Memory B cell (primary cell): Measurements from ENCODE around the gene AMMECR1.

ENCODE experiments used
- ATAC-seq: fragments of 150-1000 bp; cut with Tn5 transposase; 2 replicates; pipeline ENCODE4 v1.10.0; 2021; ENCODE audit warnings: low read depth, mild to moderate bottlenecking, moderate library complexity
- DNase-seq, 2 donors: peaks; one replicate each; pipeline ENCODE4 v3.0.0; 2022; ENCODE audit warnings: low spot score in 2 of 2
- H3K27ac Mint-ChIP-seq: one replicate; pipeline ENCODE4 v1.8.0; 2022; ENCODE audit warnings: mild to moderate bottlenecking, moderate library complexity, mixed read lengths
- H3K27me3 Mint-ChIP-seq: one replicate; pipeline ENCODE4 v1.8.0; 2022; ENCODE audit warnings: mixed read lengths
- H3K36me3 Mint-ChIP-seq: one replicate; pipeline ENCODE4 v1.8.0; 2022; ENCODE audit warnings: mild to moderate bottlenecking, mixed read lengths
- H3K4me1 Mint-ChIP-seq: one replicate; pipeline ENCODE4 v1.8.0; 2022; ENCODE audit warnings: mixed read lengths
- H3K4me3 Mint-ChIP-seq: one replicate; pipeline ENCODE4 v1.8.0; 2022; ENCODE audit warnings: mild to moderate bottlenecking, moderate library complexity, mixed read lengths
- H3K9me3 Mint-ChIP-seq: one replicate; pipeline ENCODE4 v1.8.0; 2022; ENCODE audit warnings: mixed read lengths

The AMMECR1 gene

DNA sequence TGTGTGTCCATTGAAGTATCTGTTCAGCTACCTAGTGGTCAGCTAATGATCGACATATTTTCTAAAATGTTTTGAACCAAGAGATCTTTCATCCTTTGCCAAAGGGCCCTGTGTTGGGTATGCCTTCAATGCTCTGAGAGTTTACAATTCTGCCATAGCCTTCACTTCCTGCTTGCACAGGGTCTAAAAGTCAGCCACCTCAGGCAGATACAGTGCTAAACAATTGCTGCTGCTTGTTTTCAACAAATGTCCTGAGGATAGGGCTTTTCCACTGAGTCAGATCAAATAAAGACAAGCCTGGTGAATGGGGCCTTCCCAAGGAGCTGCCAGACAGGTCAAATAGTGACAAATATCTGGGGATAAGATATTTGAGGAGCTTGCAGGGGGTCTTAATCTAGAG, 16.7 kb downstream of the AMMECR1 start:
- H3K9me3 Mint-ChIP-seq: peaks cover 1% of the 10 kb centered on the region
- DNase-seq (no peak), ATAC-seq (no peak)
- H3K27me3 Mint-ChIP-seq: no peaks in the 10 kb centered on the region
- H3K36me3 Mint-ChIP-seq: no peaks in the 10 kb centered on the region
- H3K4me1 Mint-ChIP-seq: peaks cover 6% of the 10 kb centered on the region
- no peak overlapping the region for H3K4me3 Mint-ChIP-seq
- H3K27ac Mint-ChIP-seq: no peak overlapping the region

GRCh38 chrX:110294087-110294486, 23.8 kb downstream of the AMMECR1 start:
- H3K9me3 Mint-ChIP-seq: peaks cover 1% of the 10 kb centered on the region
- no peak overlapping the region for H3K4me3 Mint-ChIP-seq
- no peak overlapping the region for H3K27ac Mint-ChIP-seq
- peaks cover 4% of the 10 kb centered on the region for H3K4me1 Mint-ChIP-seq
- no peak for DNase-seq
- H3K27me3 Mint-ChIP-seq: no peaks in the 10 kb centered on the region
- ATAC-seq: no peak
- H3K36me3 Mint-ChIP-seq: peaks cover 6% of the 10 kb centered on the region

- H3K4me3 Mint-ChIP-seq: no peak overlapping the region
These were observed 24.2 kb downstream of the AMMECR1 start for GRCh38 chrX:110293658-110294057.

DNA sequence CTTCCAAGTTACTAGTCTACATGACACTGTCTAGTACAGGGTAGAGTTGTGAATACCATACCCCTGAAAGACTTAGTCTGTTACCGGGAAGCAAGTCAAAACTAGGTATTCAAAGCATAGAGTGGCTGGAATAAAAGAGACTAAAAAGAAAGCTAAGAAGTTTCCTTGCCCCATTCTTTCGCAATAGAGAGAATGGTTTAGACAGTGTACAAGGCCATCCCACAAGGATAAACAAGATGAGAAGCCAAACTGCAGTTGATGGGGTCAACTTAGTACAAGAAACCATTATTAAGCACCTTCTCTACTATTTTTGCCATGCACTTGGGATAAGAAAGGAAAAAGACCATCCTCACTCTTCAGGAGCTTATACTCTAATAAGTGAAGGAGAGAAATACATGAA, 30.3 kb downstream of the AMMECR1 start:
- Mint-ChIP-seq H3K4me3 (no peak overlapping the region), H3K9me3 (no peaks in the 10 kb centered on the region), H3K4me1 (peaks cover 19% of the 10 kb centered on the region), H3K27me3 (no peaks in the 10 kb centered on the region), H3K36me3 (peaks cover 11% of the 10 kb centered on the region), H3K27ac (peak overlapping the region; percentile 50)
- ATAC-seq (no peak), DNase-seq (no peak)

More at GRCh38 chrX:110293658-110294057, 24.2 kb downstream of the AMMECR1 start:
- peaks cover 1% of the 10 kb centered on the region for H3K9me3 Mint-ChIP-seq
- H3K27me3 Mint-ChIP-seq: no peaks in the 10 kb centered on the region
- DNase-seq (no peak), ATAC-seq (no peak)
- H3K36me3 Mint-ChIP-seq: peaks cover 6% of the 10 kb centered on the region
- H3K4me1 Mint-ChIP-seq: peaks cover 8% of the 10 kb centered on the region
- no peak overlapping the region for H3K27ac Mint-ChIP-seq

- Mint-ChIP-seq H3K9me3 (no peaks in the 10 kb centered on the region), H3K36me3 (peaks cover 10% of the 10 kb centered on the region), H3K4me3 (no peak overlapping the region), H3K4me1 (peaks cover 24% of the 10 kb centered on the region), H3K27ac (no peak overlapping the region), H3K27me3 (no peaks in the 10 kb centered on the region)
- no peak for ATAC-seq
- no peak for DNase-seq
These were observed 31.8 kb downstream of the AMMECR1 start for GRCh38 chrX:110286106-110286505.

DNA sequence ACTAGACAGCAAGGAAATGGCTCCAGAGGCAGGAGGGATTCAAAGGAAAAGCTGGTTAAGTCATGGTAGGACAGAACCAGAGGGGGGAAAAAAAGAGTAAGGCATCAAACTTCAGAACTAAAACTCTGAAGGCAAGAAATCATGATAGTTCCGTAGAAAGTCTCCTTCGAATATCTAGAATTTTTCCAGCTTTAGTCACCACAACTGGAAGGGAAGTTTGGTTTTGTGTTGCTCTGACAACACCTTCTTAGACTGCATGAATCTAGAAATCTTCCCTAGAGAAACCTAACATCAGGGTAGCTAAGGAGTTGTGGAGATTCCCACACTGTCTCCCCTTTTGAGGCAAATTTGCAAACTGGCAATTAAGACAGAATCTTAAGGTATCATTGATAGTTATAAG, 33.7 kb downstream of the AMMECR1 start:
- peaks cover 6% of the 10 kb centered on the region for H3K36me3 Mint-ChIP-seq
- H3K4me1 Mint-ChIP-seq: peaks cover 22% of the 10 kb centered on the region
- no peak overlapping the region for H3K4me3 Mint-ChIP-seq
- H3K27ac Mint-ChIP-seq: no peak overlapping the region
- H3K9me3 Mint-ChIP-seq: no peaks in the 10 kb centered on the region
- no peaks in the 10 kb centered on the region for H3K27me3 Mint-ChIP-seq
- no peak for ATAC-seq
- DNase-seq: no peak

GRCh38 chrX:110282922-110283321, 35.0 kb downstream of the AMMECR1 start:
- peaks cover 18% of the 10 kb centered on the region for H3K4me1 Mint-ChIP-seq
- ATAC-seq (no peak), DNase-seq (no peak)
- no peak overlapping the region for H3K4me3 Mint-ChIP-seq
- H3K36me3 Mint-ChIP-seq: peaks cover 6% of the 10 kb centered on the region
- H3K27me3 Mint-ChIP-seq: no peaks in the 10 kb centered on the region
- no peak overlapping the region for H3K27ac Mint-ChIP-seq
- H3K9me3 Mint-ChIP-seq: no peaks in the 10 kb centered on the region

GRCh38 chrX:110281377-110281776, 36.5 kb downstream of the AMMECR1 start:
- H3K4me1 Mint-ChIP-seq: peaks cover 16% of the 10 kb centered on the region
- H3K36me3 Mint-ChIP-seq: peaks cover 5% of the 10 kb centered on the region
- no peak overlapping the region for H3K27ac Mint-ChIP-seq
- H3K9me3 Mint-ChIP-seq: no peaks in the 10 kb centered on the region
- H3K4me3 Mint-ChIP-seq: no peak overlapping the region
- no peak for ATAC-seq
- no peak for DNase-seq
- H3K27me3 Mint-ChIP-seq: no peaks in the 10 kb centered on the region

DNA sequence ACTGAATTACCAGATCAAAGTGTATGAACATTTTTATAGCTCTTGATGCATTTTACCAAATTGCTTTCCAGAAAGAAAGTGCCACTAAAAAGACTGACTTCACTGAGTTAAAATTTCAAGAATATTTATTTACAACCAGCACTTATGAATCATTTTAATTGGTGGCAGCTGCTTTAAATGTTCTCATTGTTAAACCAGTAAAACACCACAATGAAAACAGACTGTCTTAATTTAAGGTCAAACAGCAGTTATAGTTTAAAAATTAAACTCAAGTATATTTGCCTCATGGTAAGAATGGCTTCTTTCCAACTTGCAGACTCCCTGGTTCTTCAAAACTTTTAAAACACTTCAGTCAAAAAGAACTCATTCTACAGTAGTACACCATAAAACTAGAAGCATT, 36.9 kb downstream of the AMMECR1 start:
- no peak for ATAC-seq
- Mint-ChIP-seq H3K36me3 (peaks cover 5% of the 10 kb centered on the region), H3K27me3 (no peaks in the 10 kb centered on the region), H3K9me3 (peaks cover under 1% of the 10 kb centered on the region), H3K27ac (no peak overlapping the region), H3K4me1 (peaks cover 16% of the 10 kb centered on the region), H3K4me3 (no peak overlapping the region)
- no peak for DNase-seq

DNA sequence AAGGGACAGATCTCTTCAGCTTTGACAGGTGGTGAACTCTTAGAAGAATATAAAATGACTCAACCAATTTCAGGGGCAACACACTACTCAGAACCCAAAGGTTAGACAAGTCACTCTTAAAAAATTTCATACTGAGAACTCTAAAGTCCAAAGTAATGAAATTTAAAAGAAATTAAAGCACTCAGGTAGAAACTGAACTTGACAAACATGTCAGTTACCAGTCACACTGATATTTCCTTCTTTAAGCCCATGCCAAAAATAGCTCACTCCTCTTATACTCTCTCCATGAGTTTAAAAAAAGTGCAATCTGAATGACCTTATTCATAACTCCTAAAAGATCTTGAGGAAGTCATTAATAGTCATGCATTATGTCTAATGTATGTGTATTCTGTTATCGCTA, 40.3 kb downstream of the AMMECR1 start:
- no peak overlapping the region for H3K4me3 Mint-ChIP-seq
- H3K27ac Mint-ChIP-seq: no peak overlapping the region
- H3K27me3 Mint-ChIP-seq: no peaks in the 10 kb centered on the region
- H3K36me3 Mint-ChIP-seq: peaks cover 3% of the 10 kb centered on the region
- ATAC-seq (no peak), DNase-seq (no peak)
- peaks cover 2% of the 10 kb centered on the region for H3K9me3 Mint-ChIP-seq
- peaks cover 25% of the 10 kb centered on the region for H3K4me1 Mint-ChIP-seq

DNA sequence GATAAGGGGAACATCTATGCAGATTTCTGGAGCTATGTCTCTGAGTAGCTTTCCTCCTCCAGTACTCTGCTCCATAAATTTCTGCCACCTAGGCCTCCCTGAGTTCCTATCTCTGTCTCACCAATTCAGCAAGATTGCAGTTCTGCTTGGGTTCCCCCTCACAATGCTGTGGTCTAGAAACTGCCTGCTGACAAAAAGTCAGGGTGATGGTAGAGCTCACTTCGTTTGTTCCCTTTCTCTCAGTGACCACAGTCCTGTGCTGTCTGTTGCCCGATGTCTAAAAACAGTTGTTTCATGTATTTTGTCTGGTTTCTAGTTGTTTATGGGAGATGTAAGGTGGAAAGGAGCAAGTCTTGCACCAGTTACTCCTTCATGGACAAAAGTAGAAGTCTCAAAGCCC, 41.1 kb downstream of the AMMECR1 start:
- H3K9me3 Mint-ChIP-seq: peaks cover 2% of the 10 kb centered on the region
- peaks cover 26% of the 10 kb centered on the region for H3K4me1 Mint-ChIP-seq
- H3K27ac Mint-ChIP-seq: no peak overlapping the region
- H3K4me3 Mint-ChIP-seq: no peak overlapping the region
- ATAC-seq: peak; percentile 57
- DNase-seq: no peak
- peaks cover 2% of the 10 kb centered on the region for H3K36me3 Mint-ChIP-seq
- H3K27me3 Mint-ChIP-seq: no peaks in the 10 kb centered on the region

GRCh38 chrX:110268886-110269285, 49.0 kb downstream of the AMMECR1 start:
- Mint-ChIP-seq H3K27me3 (no peaks in the 10 kb centered on the region), H3K4me3 (no peak overlapping the region), H3K27ac (no peak overlapping the region), H3K4me1 (peaks cover 23% of the 10 kb centered on the region), H3K36me3 (peaks cover 1% of the 10 kb centered on the region), H3K9me3 (no peaks in the 10 kb centered on the region)
- DNase-seq (no peak), ATAC-seq (no peak)

DNA sequence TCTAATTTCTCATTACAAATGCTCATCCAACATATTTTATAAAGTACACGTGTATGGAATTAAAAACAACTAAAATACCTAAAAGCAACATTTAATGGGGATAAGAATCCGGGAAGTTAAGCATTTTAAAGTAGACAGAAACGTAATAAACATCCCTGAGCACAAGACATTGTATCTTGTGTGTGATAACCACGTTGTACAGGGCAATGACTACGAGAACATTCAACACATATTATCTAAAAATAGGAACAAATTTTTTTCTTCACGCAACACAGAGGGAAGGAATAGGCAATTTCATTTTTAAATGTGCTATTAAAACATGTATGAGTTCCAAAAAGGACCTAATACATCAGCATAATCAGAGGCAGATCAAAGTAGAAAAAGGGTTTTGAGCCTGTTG, 49.5 kb downstream of the AMMECR1 start:
- Mint-ChIP-seq H3K4me1 (peaks cover 19% of the 10 kb centered on the region), H3K27me3 (no peaks in the 10 kb centered on the region), H3K9me3 (no peaks in the 10 kb centered on the region), H3K36me3 (peaks cover 2% of the 10 kb centered on the region), H3K27ac (no peak overlapping the region), H3K4me3 (no peak overlapping the region)
- ATAC-seq (no peak), DNase-seq (no peak)

GRCh38 chrX:110267874-110268273, 50.0 kb downstream of the AMMECR1 start:
- no peak for DNase-seq
- no peak overlapping the region for H3K27ac Mint-ChIP-seq
- no peak for ATAC-seq
- H3K4me3 Mint-ChIP-seq: no peak overlapping the region
- H3K36me3 Mint-ChIP-seq: peaks cover 2% of the 10 kb centered on the region
- H3K27me3 Mint-ChIP-seq: no peaks in the 10 kb centered on the region
- H3K9me3 Mint-ChIP-seq: no peaks in the 10 kb centered on the region
- peaks cover 13% of the 10 kb centered on the region for H3K4me1 Mint-ChIP-seq

DNA sequence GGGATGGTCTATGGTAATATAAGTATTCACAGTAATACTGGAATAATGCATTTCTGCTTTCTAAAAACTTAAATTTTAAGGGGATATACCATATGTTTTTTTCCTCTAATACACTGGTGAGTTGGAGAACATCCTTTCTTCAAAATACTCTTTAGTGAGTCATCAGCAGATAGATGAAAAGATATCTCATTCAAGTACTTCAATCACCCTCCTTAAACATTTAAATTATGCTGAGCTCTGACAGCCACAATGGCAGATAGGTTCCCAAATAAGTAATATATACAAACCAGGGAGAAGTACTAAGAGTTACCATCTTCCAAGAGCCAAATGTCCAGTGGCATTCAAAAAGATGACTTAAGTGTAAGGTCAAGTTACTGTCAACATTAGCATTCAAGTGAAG, 52.2 kb downstream of the AMMECR1 start:
- H3K4me1 Mint-ChIP-seq: peaks cover 8% of the 10 kb centered on the region
- no peaks in the 10 kb centered on the region for H3K9me3 Mint-ChIP-seq
- H3K36me3 Mint-ChIP-seq: peaks cover 4% of the 10 kb centered on the region
- DNase-seq (no peak), ATAC-seq (no peak)
- H3K4me3 Mint-ChIP-seq: no peak overlapping the region
- H3K27ac Mint-ChIP-seq: no peak overlapping the region
- H3K27me3 Mint-ChIP-seq: no peaks in the 10 kb centered on the region
